Measurements from ENCODE around the gene KRT6B.
A peak's percentile ranks its signal among the peaks of the same experiment; 100 is the strongest.

Gene KRT6B

DNA sequence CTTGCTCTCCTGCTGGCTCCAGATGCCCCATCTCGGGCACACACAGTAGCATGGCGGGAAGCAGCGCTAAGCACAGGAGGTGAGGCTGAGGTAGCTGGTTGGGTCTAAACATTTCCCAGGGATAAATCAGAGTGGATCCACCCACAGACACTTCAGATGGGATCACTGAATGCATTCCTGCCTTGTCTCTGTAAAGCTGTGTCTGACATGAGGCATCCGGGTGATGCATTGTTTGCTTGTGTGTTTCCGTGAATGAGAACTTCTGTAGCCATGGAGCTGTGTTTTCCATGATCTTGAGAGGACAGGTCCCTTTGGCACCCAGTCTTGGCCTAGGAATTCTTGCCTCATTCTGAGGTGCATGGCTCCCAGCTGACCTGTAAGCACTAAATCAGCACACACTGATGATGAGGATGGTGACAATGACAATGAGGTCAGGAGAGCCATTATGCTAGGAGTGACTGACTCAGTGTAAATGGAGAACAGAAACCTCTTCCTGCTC is 11.1 kb downstream of the KRT6B start:
- TF ChIP-seq, protein P1, sequence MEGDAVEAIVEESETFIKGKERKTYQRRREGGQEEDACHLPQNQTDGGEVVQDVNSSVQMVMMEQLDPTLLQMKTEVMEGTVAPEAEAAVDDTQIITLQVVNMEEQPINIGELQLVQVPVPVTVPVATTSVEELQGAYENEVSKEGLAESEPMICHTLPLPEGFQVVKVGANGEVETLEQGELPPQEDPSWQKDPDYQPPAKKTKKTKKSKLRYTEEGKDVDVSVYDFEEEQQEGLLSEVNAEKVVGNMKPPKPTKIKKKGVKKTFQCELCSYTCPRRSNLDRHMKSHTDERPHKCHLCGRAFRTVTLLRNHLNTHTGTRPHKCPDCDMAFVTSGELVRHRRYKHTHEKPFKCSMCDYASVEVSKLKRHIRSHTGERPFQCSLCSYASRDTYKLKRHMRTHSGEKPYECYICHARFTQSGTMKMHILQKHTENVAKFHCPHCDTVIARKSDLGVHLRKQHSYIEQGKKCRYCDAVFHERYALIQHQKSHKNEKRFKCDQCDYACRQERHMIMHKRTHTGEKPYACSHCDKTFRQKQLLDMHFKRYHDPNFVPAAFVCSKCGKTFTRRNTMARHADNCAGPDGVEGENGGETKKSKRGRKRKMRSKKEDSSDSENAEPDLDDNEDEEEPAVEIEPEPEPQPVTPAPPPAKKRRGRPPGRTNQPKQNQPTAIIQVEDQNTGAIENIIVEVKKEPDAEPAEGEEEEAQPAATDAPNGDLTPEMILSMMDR (conservative IDR thresholded peaks at IDR 0.05; ENCODE audit: low read depth, low read length): no peak
- H3K4me3 ChIP-seq (ENCODE audit: low read depth, low read length): no peak overlapping the region

DNA sequence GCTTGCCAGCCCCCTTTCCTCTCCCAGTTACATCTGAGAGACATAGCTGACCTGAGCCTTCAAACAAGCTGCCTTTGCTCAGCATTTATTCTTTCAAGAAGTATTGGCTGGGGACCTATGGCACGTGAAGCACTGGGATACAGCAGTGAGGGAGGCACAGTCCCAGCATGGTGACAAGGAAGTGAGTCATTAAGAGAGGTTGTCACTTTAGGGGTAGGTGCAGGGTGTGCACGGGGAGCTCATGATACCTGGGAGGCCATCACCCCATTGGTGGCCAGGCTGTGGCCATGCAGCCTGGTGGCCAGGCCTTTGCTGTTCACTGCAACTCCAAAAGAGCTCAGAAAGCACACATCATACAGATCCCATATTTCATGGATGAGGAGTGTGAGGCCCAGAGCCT is 12.1 kb downstream of the KRT6B start:
- no peak for DNase-seq (ENCODE audit: low read depth)
- TF ChIP-seq, protein P1 (conservative IDR thresholded peaks at IDR 0.05; ENCODE audit: low read depth, low read length): no peak
- no peak overlapping the region for H3K4me3 ChIP-seq (ENCODE audit: low read depth, low read length)

More for the DNA sequence above, 11.1 kb downstream of the KRT6B start:
- peak; percentile 38 for DNase-seq (ENCODE audit: low read depth)

DNA sequence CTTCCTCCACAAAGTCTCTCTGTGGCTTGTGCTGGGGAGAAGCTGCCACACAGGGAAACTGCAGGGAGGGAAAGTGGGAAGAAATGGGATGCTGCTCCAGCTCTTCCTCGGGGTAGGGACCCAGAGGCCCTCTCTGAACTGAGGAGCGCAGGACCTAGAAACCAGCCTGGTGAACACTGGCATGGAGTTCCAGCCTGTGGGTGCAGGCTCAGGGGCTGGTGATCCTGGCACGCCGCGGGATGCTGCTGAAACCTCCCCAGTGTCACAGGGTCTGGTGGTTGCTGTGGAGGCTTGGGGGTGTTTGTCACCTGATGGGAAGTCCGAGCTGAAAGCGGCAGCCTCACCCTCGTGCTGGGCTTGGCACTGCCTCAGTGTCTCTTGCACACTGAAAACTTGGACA is 12.5 kb downstream of the KRT6B start:
- TF ChIP-seq, protein P1 (conservative IDR thresholded peaks at IDR 0.05; ENCODE audit: low read depth, low read length): no peak
- no peak overlapping the region for H3K4me3 ChIP-seq (ENCODE audit: low read depth, low read length)
- DNase-seq (ENCODE audit: low read depth): no peak

- no peak for DNase-seq (ENCODE audit: low read depth)
- TF ChIP-seq, protein P1 (conservative IDR thresholded peaks at IDR 0.05; ENCODE audit: low read depth, low read length): no peak
- no peak overlapping the region for H3K4me3 ChIP-seq (ENCODE audit: low read depth, low read length)
Measured at GRCh38 chr12:52438305-52439301, 13.3 kb downstream of the KRT6B start.

- DNase-seq (ENCODE audit: low read depth): no peak
- TF ChIP-seq, protein P1 (conservative IDR thresholded peaks at IDR 0.05; ENCODE audit: low read depth, low read length): no peak
Measured at GRCh38 chr12:52437508-52437907, 14.4 kb downstream of the KRT6B start.

GRCh38 chr12:52436828-52437474 is 15.0 kb downstream of the KRT6B start:
- no peak overlapping the region for H3K4me3 ChIP-seq (ENCODE audit: low read depth, low read length)
- no peak for DNase-seq (ENCODE audit: low read depth)
- TF ChIP-seq, protein P1 (conservative IDR thresholded peaks at IDR 0.05; ENCODE audit: low read depth, low read length): no peak

More at GRCh38 chr12:52437508-52437907, 14.4 kb downstream of the KRT6B start:
- no peak overlapping the region for H3K4me3 ChIP-seq (ENCODE audit: low read depth, low read length)
